ENCODE data around the gene DDX51. TPM values are rescaled to one million over a fixed set of nuclear protein-coding genes. Genes with fewer than 3 reads are reported as not detected.
"Not testable (repeated sequence)": the region's sequence is repeated elsewhere in the genome, so short reads cannot be mapped to it uniquely, and the experiment has no call there.

Gene DDX51
- total RNA-seq, 2 experiments from 2014 or later, result 25.2 to 27.5 TPM

DNA sequence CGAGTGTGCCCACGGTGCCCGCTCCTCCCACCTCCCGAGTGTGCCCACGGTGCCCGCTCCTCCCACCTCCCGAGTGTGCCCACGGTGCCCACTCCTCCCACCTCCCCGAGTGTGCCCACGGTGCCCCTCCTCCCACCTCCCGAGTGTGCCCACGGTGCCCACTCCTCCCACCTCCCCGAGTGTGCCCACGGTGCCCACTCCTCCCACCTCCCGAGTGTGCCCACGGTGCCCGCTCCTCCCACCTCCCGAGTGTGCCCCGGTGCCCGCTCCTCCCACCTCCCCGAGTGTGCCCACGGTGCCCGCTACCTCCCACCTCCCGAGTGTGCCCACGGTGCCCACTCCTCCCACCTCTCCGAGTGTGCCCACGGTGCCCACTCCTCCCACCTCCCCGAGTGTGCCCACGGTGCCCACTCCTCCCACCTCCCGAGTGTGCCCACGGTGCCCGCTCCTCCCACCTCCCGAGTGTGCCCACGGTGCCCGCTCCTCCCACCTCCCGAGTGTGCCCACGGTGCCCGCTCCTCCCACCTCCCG lies 9.4 kb downstream of the DDX51 start:
- CTCF ChIA-PET; H3K27ac Mint-ChIP-seq; POLR2A ChIA-PET; DNase-seq; H3K4me1 Mint-ChIP-seq; H3K36me3 Mint-ChIP-seq (ENCODE audit: low read depth); H3K27me3 Mint-ChIP-seq; H3K4me3 Mint-ChIP-seq; H3K9me3 Mint-ChIP-seq: not testable (repeated sequence)

DNA sequence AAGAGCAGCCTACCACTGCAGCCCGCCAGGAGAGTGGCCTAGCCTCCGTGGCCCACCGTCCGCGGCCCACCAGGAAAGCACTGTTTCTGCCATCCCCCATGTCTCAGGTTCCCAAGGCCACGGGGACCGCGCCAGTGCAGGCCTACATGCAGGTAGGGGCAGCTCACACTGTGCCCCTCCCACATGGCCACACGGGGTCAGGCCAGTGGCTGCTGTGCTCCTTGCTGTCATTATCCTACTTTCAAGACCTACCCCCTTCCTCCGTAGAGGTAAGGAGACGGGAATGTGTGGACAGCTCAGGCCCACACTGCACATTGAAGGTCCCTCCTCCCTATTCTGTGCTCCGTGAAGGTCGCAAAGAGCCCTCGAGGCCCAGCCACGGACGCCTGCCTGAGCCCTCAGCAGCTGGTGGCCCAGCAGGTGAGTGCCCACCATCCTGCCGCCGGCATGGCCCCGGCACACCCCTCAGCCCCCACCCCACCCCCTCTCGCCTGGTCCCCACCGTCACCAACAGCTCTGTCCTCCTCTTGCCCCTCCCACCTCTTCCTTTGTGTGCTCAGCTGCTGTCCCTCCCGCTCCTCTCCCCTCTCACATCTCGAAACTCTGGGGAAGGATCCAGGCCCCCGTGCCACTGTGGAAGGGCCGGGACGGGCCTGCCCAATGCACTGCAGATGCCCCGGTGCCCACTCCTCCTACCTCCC lies 10.0 kb downstream of the DDX51 start:
- POLR2A ChIA-PET, result no interaction called here
- H3K27me3 Mint-ChIP-seq, result no peaks in the 10 kb centered on the region
- H3K4me1 Mint-ChIP-seq, result no peaks in the 10 kb centered on the region
- no peaks in the 10 kb centered on the region for H3K36me3 Mint-ChIP-seq (ENCODE audit: low read depth)
- no peak overlapping the region for H3K27ac Mint-ChIP-seq
- no peak overlapping the region for H3K4me3 Mint-ChIP-seq
- H3K9me3 Mint-ChIP-seq, result no peaks in the 10 kb centered on the region
- DNase-seq, result peak; percentile 4
- CTCF ChIA-PET, result no interaction called here

DNA sequence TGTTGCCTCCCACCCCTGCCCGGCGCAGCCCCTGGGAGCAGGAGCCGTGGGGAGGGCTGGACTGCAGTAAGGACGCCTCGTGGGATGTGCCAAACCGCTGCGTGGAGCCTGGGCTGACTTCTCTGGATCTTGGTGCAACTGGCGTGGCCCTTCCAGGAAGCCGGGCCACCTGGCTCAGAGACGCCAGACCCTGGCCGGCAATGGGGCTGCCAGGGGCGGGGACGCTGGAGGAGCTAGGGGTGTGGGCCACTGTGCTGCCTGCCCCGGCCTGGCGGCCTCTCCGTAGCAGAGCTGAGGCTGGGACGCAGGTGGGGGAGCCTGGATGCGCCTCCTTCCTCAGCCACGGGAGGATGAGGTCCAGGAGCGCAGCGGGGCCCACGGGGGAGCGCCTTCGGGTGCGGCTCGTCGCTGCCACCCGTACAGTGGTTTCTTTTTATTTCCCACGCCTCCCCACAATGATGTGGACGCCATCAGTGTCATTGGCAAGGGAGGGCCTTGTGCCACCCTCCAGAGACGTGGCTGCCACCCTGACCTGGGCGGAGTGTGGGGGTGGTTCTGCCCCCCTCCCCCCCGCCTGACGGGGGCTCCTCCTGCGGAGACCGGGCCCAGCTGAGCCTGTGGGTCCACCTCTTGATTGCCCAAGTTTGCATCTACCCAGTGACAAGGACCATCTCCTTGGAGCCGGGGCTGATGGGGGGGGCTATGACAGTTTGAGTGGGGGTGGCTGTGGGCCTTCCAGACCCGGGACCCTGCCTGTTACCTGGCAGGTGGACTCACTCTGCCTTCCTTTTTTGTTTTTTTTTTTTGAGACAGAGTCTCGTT lies 11.3 kb downstream of the DDX51 start:
- no peak overlapping the region for H3K27ac Mint-ChIP-seq
- DNase-seq, result no peak
- no peaks in the 10 kb centered on the region for H3K27me3 Mint-ChIP-seq
- no peak overlapping the region for H3K4me3 Mint-ChIP-seq
- peaks cover 5% of the 10 kb centered on the region for H3K9me3 Mint-ChIP-seq
- no peaks in the 10 kb centered on the region for H3K4me1 Mint-ChIP-seq
- POLR2A ChIA-PET, result no interaction called here
- CTCF ChIA-PET, result interaction anchor here (2.3 kb wide), 1 partner anchor 9 kb away, joined by 7 read pairs; no protein-coding TSS in a partner anchor
- H3K36me3 Mint-ChIP-seq (ENCODE audit: low read depth), result peaks cover 6% of the 10 kb centered on the region

DNA sequence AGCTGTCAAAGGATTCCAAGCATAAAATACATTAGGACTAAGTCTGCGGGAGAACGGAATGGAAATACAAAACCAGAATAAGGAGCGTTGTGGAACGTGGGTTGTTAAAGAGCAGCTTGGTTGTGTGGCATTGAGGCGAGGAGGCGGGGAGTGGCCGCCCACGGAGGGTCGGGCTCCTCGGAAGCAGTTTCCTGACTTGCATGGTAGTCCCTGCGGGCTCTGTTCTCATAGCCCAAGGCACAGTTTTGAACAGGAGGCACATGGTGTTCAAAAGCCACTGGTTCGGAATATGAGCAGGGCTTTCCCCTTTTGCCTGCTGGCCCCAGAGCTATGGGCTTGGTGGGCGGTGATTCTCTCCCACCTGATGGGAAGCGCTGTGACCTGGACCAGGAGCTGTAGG lies 12.2 kb downstream of the DDX51 start:
- DNase-seq, result peak; percentile 3
- POLR2A ChIA-PET, result no interaction called here
- CTCF ChIA-PET, result interaction anchor here (0.6 to 2.3 kb wide), 2 partner anchors 10 to 434 kb away, joined by 3 to 7 read pairs; no protein-coding TSS in a partner anchor
- peaks cover 5% of the 10 kb centered on the region for H3K9me3 Mint-ChIP-seq
- H3K4me1 Mint-ChIP-seq, result no peaks in the 10 kb centered on the region
- H3K4me3 Mint-ChIP-seq, result no peak overlapping the region
- no peak overlapping the region for H3K27ac Mint-ChIP-seq
- H3K27me3 Mint-ChIP-seq, result no peaks in the 10 kb centered on the region
- peaks cover 10% of the 10 kb centered on the region for H3K36me3 Mint-ChIP-seq (ENCODE audit: low read depth)

DNA sequence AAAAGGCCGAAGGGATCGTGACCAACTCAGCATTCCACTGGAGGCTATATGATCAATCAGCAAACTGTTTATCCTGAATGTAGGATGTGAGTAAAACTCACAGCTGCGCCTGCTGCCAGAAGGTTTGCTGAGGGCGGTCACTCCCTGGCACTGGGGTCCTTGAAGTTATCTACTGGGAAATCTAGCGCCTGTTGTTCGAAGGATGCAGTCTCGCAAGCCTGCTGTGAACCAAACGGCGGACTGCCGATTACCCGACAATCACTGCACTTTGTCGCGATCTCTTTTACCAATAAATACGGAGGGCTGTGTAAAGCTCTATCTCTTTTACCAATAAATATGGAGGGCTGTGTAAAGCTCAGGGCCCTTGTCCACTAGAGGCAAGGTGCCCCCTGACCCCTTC lies 12.9 kb downstream of the DDX51 start:
- no peak overlapping the region for H3K27ac Mint-ChIP-seq
- peaks cover 15% of the 10 kb centered on the region for H3K36me3 Mint-ChIP-seq (ENCODE audit: low read depth)
- CTCF ChIA-PET, result interaction anchor here (0.6 to 2.3 kb wide), 2 partner anchors 11 to 435 kb away, joined by 3 to 7 read pairs; no protein-coding TSS in a partner anchor
- POLR2A ChIA-PET, result no interaction called here
- H3K27me3 Mint-ChIP-seq, result no peaks in the 10 kb centered on the region
- no peak for DNase-seq
- H3K4me3 Mint-ChIP-seq, result no peak overlapping the region
- H3K9me3 Mint-ChIP-seq, result peaks cover 5% of the 10 kb centered on the region
- no peaks in the 10 kb centered on the region for H3K4me1 Mint-ChIP-seq

DNA sequence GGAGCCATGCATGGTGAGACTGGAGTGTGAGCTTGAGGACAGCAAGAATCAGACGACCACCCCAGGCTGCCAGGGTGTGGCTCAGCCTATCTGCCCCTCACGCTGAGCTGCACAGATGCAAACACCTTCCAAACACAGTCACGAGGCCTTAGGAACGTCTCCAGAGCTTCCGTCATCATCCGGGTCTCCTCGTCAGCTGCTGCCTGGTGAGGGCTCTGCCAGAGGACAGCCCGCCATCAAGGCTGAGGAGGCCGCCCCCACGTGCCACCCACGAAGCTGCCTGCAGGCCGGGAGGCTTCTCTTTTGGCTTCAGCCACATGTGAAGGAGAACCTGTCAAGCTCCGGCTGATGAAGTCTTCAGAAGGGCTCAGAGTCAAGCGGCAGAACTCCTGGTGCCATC lies 13.4 kb downstream of the DDX51 start:
- ChIA-PET CTCF (interaction anchor here (2.3 kb wide), 1 partner anchor 12 kb away, joined by 7 read pairs; no protein-coding TSS in a partner anchor), POLR2A (no interaction called here)
- H3K4me1 Mint-ChIP-seq, result no peaks in the 10 kb centered on the region
- DNase-seq, result no peak
- H3K4me3 Mint-ChIP-seq, result no peak overlapping the region
- no peaks in the 10 kb centered on the region for H3K27me3 Mint-ChIP-seq
- peaks cover 5% of the 10 kb centered on the region for H3K9me3 Mint-ChIP-seq
- no peak overlapping the region for H3K27ac Mint-ChIP-seq
- H3K36me3 Mint-ChIP-seq (ENCODE audit: low read depth), result peaks cover 20% of the 10 kb centered on the region

DNA sequence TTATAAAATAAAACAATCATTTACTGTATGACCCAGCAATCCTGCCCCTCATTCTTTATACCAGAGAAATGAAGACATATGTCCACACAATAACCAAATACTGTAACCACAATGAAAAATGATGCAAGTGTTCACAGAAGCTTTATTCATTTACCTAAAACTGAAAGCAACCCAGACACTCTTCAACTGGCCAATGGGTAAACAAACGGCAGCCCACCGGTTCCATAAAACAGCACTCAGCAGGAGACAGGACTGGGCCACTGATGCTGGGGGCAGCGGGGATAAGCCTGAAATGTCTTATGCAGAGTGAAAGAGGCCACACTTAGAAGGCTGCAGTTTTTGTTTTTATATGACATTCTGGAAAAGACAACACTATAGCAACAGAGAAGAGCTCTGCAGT lies 15.1 kb downstream of the DDX51 start:
- H3K27me3 Mint-ChIP-seq, result no peaks in the 10 kb centered on the region
- ChIA-PET POLR2A (no interaction called here), CTCF (interaction anchor here (2.0 kb wide), 1 partner anchor 11 kb away, joined by 5 read pairs; no protein-coding TSS in a partner anchor)
- H3K4me1 Mint-ChIP-seq, result no peaks in the 10 kb centered on the region
- no peak for DNase-seq
- peaks cover 5% of the 10 kb centered on the region for H3K9me3 Mint-ChIP-seq
- no peak overlapping the region for H3K4me3 Mint-ChIP-seq
- H3K36me3 Mint-ChIP-seq (ENCODE audit: low read depth), result peaks cover 20% of the 10 kb centered on the region
- no peak overlapping the region for H3K27ac Mint-ChIP-seq

DNA sequence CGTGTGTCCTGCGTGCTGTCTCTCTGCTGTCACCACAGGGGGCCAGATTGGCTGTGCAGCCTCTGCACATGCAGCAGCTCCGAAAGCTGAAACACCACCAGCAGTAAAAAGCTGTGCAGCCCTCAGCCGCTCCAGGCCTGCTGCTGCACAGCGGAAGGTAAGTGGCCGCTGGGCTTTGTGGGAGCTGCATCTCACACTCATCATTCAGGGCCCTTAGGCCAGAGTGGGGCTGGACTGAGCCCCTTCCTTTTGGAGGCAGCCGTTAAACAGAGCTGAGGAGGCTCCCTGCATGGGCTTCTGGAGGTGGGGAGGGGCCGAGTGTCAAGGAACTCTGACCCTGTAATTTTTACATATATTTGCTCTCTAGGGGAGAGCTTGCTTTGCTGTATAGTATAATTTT lies 17.1 kb downstream of the DDX51 start:
- Mint-ChIP-seq H3K4me3 (no peak overlapping the region), H3K27me3 (no peaks in the 10 kb centered on the region), H3K9me3 (peaks cover 5% of the 10 kb centered on the region), H3K4me1 (no peaks in the 10 kb centered on the region), H3K36me3 (ENCODE audit: low read depth) (peaks cover 20% of the 10 kb centered on the region), H3K27ac (no peak overlapping the region)
- no peak for DNase-seq
- ChIA-PET POLR2A (no interaction called here), CTCF (interaction anchor here (0.6 to 1.6 kb wide), 2 partner anchors 13 to 732 kb away, joined by 3 to 6 read pairs; no protein-coding TSS in a partner anchor)

DNA sequence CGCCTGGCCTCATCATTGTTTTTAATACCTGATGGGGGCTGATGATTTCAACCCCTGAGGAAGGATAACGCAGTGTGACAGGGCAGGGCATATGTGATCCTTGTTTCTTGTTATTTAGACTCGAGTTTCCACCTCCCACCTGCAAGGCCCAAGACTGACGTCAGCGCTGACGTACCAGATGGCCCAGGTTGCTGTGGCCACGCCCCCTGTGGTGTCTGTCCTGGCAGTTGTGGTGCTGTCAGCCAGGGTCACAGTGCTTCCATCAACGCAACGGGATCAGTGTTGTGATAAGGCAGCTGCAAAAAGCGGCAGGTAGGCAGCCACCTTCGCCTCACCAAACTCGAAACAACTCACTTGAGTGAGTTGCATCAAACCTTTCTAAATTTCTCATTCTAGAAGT lies 18.4 kb downstream of the DDX51 start:
- no peak for DNase-seq
- CTCF ChIA-PET, result interaction anchor here (1.6 kb wide), 1 partner anchor 15 kb away, joined by 6 read pairs; no protein-coding TSS in a partner anchor
- POLR2A ChIA-PET, result no interaction called here
- Mint-ChIP-seq H3K9me3 (peaks cover 5% of the 10 kb centered on the region), H3K27me3 (no peaks in the 10 kb centered on the region), H3K4me1 (no peaks in the 10 kb centered on the region), H3K36me3 (ENCODE audit: low read depth) (peaks cover 20% of the 10 kb centered on the region), H3K4me3 (no peak overlapping the region), H3K27ac (no peak overlapping the region)

DNA sequence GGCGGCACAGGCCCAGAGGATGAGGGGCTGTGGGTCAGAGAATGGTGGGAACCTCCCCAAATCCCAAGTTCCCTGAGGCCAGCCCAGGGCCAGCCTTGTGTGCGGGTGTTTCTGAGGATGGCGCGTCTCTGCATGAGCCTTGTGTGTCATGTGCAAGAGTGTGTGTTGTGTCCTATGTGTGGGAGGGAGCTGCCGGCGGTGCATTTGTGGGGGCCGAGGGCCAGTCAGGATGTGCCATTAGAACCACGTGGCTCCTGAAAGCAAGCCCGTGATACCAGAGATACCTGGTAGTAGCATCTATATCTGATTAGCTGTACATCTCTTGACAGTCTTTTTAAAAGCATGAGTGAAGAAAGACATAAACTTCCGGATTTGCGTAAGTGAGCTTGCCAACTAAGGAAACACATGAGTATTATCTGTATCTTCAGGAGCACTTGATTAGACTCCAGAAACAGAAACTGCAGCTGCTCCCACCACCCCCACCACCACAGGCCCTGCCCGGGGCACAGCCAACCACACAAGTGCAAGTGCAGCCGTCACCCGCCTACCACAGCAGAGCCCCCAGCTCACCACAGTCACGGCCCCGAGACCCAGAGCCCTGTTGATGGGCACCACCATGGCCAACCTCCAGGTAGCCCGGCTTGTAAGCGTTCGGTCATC lies 19.2 kb downstream of the DDX51 start:
- CTCF ChIA-PET, result no interaction called here
- H3K36me3 Mint-ChIP-seq (ENCODE audit: low read depth), result peaks cover 20% of the 10 kb centered on the region

DNA sequence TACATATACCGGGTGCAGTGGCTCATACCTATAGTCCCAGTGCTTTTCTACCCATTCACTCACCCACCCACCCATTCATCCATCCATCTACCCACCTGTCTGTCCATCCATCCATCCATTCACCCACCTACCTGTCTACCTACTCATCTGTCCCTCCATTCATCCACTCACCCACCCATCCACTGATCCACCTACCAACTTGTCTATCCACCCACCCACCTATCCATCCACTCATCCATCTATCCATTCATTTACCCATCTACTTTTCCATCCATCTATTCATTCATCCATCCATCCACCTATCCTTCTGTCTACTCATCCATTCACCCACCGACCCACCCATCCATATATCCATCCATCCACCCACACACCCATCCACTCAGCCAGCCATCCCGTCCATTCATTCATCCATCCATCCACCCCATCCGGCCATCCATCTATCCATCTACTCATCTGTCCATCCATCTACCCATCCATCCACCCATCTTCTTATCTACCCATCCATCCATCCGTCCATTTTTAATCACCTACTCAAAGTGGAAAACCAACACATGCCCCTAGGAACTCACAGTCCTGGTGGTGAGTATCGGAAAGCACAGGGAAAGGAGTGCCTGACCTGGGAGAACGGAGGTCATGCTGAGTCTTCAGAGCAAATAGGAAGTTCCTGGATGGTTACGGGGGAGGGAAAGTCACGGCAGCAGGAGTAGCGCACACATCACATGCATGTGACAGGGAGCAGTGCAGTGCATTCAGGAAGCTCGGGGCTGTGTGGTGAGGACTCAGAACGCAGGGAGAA lies 20.0 kb downstream of the DDX51 start:
- no peaks in the 10 kb centered on the region for H3K27me3 Mint-ChIP-seq
- DNase-seq, result no peak
- no peaks in the 10 kb centered on the region for H3K4me1 Mint-ChIP-seq
- H3K9me3 Mint-ChIP-seq, result peaks cover 5% of the 10 kb centered on the region
- H3K36me3 Mint-ChIP-seq (ENCODE audit: low read depth), result peaks cover 20% of the 10 kb centered on the region
- ChIA-PET CTCF (no interaction called here), POLR2A (no interaction called here)
- no peak overlapping the region for H3K27ac Mint-ChIP-seq
- no peak overlapping the region for H3K4me3 Mint-ChIP-seq

More for the DNA sequence above, 19.2 kb downstream of the DDX51 start:
- Mint-ChIP-seq H3K27me3 (no peaks in the 10 kb centered on the region), H3K4me3 (no peak overlapping the region), H3K9me3 (peaks cover 5% of the 10 kb centered on the region), H3K27ac (no peak overlapping the region), H3K4me1 (no peaks in the 10 kb centered on the region)
- POLR2A ChIA-PET, result no interaction called here
- DNase-seq, result no peak

DNA sequence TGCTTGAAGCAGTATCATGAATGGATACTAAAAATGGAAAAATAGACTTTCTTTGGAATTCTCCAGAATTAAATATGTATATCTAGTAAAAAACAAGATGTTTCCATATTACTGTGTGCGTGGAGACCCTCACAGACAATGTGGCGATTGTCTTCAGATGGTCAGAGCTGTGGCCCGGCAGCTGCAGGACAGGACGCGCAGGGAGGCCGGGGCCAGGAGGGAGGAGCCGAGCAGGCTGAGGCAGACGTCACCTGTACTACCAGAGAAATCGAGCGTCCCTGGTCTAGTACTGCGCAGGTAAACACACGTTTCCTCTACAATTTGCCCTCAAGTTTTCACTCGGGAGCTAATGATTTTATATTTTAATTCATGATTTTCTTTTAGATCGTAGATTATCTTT lies 22.8 kb downstream of the DDX51 start:
- no peak for DNase-seq
- Mint-ChIP-seq H3K27ac (no peak overlapping the region), H3K36me3 (ENCODE audit: low read depth) (peaks cover 6% of the 10 kb centered on the region), H3K4me3 (no peak overlapping the region), H3K9me3 (no peaks in the 10 kb centered on the region), H3K4me1 (no peaks in the 10 kb centered on the region), H3K27me3 (no peaks in the 10 kb centered on the region)
- ChIA-PET CTCF (no interaction called here), POLR2A (no interaction called here)
